IPS-18c (cell line): ENCODE data around the gene CSMD2.

Source experiments
- H3K4me3 ChIP-seq: 2 replicates; pipeline ENCODE4 v1.7.0; 2013; ENCODE audit warnings: low read depth, mild to moderate bottlenecking, low read length, moderate library complexity; ENCODE audit not compliant: insufficient read depth
- H3K9me3 ChIP-seq: one replicate; pipeline ENCODE4 v1.6.1; 2013; ENCODE audit warnings: mild to moderate bottlenecking, low read length, moderate library complexity; ENCODE audit not compliant: control insufficient read depth, insufficient read depth

The CSMD2 gene

DNA sequence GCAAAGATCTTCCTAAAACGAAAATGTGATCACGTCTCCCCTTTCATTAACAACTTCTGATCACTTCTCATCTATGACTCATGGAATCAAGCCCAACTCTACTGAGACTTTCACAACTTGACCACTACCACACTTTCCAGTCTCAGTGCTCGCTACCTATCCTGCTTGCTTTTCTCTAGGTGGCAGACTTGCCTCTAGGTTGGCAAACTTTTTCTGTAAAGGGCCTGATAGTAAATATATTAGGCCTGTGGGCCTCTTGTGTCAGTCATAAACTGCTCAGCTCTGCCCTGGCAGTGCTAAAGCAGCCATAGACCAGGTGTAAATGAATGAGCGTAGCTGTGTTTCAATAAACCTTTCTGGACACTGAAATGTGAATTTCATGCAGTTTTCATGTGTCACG lies 322.7 kb downstream of the CSMD2 start:
- no peaks in the 10 kb centered on the region for H3K9me3 ChIP-seq
- H3K4me3 ChIP-seq = no peak overlapping the region

DNA sequence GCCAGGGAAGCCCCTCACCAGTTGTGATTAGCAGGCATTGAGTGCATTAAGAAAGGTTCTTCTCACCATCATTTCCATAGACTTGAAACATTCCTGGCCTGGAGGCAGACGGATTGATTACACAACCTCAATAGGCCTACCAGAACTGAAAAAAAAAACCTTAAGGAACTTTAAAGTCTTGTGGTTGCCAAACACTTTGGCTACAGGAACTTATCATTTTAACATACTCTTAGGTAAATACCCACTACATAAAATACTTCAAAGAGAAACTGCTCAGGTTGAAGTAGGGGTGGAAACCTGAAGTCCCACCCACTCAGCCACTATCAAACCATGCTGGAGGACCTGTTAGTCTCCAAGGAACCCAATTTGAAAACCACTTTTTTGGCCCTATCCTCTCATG lies 323.5 kb downstream of the CSMD2 start:
- Histone ChIP-seq H3K9me3 (peaks cover 5% of the 10 kb centered on the region), H3K4me3 (no peak overlapping the region)

DNA sequence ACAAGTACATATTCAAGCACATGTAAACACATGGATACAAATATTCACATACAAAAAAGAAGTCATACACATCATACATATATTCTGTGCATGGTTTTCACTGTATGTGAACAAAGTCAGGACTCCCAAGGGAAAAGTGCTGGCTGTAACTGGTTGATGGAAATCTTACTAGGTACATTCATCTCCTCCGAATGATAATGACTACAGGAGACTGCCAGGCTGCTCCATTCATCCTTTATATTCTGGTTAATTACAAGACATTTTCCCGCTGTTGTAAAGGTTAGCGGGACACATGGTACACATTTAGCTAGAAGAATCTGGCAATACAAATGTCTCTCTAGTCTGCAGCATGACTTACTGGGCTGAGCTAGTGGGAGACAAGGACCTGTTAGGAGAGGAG lies 327.4 kb downstream of the CSMD2 start:
- Histone ChIP-seq H3K4me3 (no peak overlapping the region), H3K9me3 (peaks cover 5% of the 10 kb centered on the region)

DNA sequence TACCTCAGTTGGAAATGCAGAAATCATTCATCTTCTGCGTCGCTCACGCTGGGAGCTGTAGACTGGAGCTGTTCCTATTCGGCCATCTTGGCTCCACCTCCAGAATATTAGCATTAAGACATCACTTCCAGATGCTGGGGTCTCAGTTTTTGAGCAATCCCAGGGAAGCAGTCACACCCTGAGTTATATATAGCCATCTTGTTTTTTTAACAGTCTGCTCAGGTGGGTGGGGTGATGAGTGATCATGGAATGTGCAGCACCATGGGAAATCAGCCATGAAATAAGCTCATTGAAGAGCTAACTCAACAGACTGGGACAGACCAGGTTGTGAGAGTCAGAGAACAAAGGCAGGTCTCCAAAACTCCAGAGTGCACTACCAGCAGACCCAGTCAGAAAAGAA lies 328.1 kb downstream of the CSMD2 start:
- H3K4me3 ChIP-seq = no peak overlapping the region
- H3K9me3 ChIP-seq = peaks cover 5% of the 10 kb centered on the region

DNA sequence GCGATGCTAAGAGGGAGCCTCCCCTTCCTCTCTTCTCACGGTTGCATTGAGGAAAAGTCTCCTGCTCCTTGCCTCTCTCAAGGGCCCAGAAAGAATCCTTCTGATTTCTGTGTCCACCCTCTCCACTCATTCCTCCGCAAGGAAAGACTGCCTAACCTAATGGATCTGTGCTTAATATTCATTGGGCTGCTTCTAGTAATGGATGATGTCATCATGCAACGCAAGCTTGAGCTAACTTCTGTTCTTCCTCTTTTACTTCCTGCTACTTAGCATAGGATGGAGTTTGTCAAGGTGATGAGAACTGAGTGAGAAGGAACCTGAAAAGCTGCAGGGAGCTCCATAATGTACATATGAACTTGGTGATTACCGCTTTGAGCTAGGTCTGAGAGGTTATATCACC lies 336.4 kb downstream of the CSMD2 start:
- no peak overlapping the region for H3K4me3 ChIP-seq
- H3K9me3 ChIP-seq = peaks cover 4% of the 10 kb centered on the region

DNA sequence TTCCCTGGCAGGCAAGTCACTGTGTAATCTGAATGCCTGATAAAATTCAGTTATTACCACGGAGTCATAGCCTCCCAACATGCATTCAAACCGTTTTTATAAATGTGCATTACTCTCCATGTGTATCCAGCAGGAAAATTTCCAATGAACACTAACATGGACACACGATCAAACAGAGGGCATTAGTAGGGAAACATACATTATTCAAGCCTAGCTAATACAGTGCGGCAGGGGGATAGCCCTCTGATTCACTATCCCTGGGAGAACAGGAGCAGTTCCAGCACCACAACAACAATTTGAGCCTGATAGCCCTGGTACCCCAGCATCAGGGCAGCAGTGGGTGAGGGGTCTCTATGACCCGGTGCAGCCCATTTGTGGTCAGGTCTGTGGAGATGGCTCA lies 337.0 kb downstream of the CSMD2 start:
- peaks cover 4% of the 10 kb centered on the region for H3K9me3 ChIP-seq
- H3K4me3 ChIP-seq = no peak overlapping the region

DNA sequence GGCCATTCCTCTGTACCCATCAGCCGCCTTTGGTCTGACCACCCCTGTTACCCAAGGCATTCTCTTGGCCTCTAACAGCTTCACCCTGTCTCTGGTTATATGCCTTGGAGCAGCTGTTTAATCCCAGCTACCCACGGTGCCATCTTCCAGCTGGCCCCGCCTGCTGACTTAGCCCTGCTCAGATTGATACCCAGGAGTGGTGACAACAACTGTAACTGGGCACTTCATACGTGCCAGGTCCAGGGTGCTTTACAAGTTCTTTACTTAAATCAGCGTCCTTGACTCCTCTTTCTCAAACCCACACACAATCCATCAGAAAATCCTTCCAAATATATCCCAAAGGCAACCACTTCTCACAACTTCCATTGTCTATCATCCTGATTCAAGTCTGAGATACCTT lies 338.3 kb downstream of the CSMD2 start:
- H3K9me3 ChIP-seq = peaks cover 7% of the 10 kb centered on the region

DNA sequence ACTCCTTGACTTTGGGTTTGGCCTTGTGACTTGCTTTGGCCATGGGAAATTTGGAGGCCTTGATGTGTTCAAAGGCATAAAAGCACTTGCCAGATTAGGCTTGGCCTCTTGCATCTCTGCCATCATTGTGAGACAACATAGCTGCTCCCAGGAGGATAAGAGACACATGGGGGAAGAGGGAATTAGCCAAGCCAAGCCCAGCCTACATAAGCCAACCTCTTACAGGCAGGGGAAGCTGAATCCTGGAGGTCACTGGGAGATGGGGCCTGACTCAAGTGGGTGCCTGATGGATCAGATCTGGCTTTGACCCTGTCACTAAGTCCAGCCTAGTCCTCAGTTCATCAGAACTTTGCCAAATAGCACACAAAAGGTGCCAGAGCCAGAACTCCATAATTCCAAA lies 338.7 kb downstream of the CSMD2 start:
- peaks cover 7% of the 10 kb centered on the region for H3K9me3 ChIP-seq

More for the DNA sequence above, 338.3 kb downstream of the CSMD2 start:
- no peak overlapping the region for H3K4me3 ChIP-seq

DNA sequence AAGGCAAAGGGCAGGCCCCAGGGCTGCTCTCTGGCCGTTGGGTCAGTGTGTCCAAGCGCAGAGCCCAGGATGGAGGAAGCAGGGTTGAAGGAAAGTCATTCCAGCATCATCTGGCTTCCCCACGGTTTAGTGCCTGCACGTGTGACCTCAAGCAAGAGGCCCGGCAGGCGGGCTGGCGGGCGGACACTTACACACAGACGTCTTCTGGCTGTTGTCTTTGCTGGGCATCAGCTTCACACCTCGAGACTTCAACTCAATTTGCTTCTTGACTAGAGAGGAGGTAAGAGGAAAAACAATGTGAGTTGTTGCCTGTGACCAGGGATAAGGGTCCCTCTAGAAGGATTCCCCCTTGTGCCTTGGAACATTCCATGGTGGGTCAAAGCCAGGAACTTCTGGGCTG lies 339.5 kb downstream of the CSMD2 start:
- Histone ChIP-seq H3K9me3 (peaks cover 7% of the 10 kb centered on the region), H3K4me3 (no peak overlapping the region)

More for the DNA sequence above, 338.7 kb downstream of the CSMD2 start:
- no peak overlapping the region for H3K4me3 ChIP-seq

DNA sequence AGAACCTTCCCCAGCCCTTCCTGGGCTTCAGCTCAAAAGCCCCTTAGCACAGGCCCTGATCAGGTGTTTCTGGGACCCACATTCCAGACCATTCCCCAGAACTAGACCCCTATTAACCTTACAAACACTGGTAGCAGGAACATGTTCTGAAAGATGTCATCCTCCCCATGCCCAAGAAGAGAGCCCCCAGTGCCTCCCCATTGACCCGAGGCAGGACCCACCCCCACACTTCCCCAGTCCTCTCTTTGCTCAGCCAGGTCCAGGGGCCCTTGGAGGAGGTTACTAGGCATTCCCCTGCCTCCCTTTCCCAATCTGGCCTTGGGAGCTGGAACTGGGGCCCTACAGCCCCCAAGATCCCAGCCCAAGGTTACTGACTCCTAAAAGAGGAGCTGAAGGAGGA lies 340.1 kb downstream of the CSMD2 start:
- Histone ChIP-seq H3K4me3 (no peak overlapping the region), H3K9me3 (peaks cover 7% of the 10 kb centered on the region)

DNA sequence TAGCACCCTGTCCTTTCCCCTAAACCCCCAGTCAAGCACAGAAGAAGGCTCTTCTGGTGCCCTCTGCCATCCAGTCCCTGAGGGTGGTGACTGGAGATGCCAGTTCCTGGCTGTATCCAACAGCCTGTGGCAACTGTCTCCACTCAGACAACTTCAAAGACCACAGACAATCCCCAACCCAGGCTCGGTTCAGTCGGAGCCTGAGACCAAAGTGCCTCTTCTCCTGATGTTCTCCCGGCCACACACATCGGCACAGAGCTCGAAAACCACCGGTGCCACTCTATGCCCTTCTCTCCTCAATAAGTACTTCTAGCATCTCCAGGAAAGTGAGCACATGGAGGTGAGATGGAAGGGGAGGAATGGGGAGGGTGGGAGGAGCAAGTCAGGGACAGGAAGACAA lies 340.7 kb downstream of the CSMD2 start:
- H3K9me3 ChIP-seq = peaks cover 2% of the 10 kb centered on the region
- H3K4me3 ChIP-seq = no peak overlapping the region

DNA sequence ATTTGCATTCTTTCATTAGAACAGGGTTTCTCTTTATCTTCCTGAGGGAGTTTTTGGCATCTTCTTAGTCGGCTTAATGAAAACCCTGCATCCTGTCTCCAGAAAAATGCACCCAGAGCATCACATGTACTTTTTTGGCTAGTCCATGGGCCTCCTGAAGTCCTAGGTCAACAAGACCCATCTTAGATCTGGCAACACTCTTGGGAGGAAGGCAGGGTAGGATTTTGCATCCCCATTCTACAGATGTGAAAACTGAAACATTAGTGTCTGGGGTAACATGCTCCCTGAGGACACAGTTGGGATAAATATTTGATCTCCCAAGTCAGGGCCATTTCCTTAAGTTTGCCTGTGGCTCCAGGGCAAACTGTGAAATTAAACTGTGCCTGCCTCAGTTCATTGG lies 341.2 kb downstream of the CSMD2 start:
- no peak overlapping the region for H3K4me3 ChIP-seq
- peaks cover 2% of the 10 kb centered on the region for H3K9me3 ChIP-seq

DNA sequence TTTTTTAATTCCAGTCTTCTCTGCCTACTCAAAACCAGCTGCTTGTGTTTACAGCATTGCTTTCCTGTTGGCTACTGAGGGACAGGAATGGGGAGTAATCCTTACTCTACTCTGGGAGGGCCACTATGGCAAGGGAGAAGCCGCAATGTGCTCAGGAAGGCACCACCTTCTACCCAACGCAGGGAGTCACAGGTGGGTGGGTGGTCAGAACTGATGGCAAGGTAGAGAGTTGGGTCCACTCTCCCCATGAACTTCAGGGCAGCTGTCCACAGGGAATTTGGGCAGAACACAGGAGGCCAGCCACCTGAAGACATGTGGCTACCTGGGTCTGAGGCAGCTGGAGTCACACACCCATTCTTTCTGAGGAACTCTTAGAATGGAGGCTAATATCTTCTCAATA lies 341.6 kb downstream of the CSMD2 start:
- peaks cover 2% of the 10 kb centered on the region for H3K9me3 ChIP-seq
- H3K4me3 ChIP-seq = no peak overlapping the region

DNA sequence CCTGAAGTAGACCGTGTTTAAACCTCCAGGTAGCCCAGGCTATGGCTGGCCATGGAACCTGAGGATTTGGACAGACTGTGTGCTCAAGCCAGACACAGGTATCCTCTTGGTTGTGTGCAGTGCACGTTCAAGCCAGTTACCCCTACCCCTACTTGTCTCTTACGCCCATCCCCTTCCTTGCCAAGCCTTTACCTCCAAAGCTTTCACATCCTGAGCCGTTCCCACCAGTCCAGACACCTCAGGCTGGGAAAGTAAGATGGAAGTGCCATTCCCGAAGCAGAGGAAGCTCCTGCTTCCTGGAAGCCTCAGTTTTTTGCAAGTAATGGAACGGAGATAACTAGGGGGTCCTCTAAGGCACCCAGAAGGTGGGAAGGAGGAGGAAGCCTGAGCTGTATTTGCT lies 342.6 kb downstream of the CSMD2 start:
- H3K9me3 ChIP-seq = peaks cover 2% of the 10 kb centered on the region
- H3K4me3 ChIP-seq = no peak overlapping the region

DNA sequence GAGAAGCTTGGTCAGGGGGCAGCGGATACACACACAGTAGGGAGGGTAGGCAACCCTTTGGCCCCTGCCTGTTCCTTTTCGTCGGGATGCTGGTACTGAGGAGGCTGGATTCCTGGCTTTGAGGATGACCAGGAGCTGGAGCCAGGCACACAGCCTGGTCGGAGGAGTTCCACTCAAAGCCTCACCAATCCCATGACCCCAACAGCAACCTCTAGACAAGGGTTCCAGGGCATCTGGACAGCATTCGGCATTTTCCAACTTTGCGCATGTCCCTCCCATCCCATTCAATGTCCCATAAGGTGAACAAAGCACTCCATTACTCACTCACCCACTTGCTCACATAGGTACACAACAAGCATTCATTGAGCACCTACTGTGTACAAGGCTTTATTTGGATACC lies 343.7 kb downstream of the CSMD2 start:
- H3K4me3 ChIP-seq = no peak overlapping the region
- peaks cover 2% of the 10 kb centered on the region for H3K9me3 ChIP-seq

DNA sequence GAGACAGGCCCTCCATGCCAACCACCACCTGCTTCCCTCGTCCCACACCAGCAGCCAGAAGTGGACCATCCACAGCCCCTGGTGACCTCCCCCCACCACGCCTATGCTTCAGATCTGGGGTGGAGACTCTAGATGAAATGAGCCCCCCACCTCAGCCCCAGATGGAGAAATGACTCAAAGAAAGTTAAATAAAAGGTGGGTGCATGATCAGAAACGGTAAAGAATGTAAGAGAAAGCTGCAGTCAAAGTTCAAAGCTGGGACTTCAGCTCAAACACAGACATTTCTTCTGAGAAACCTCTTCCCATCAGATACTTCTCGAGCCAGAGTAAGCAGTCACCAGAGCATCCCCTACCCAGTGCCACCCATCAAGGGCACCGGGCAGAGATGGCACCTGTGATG lies 344.2 kb downstream of the CSMD2 start:
- peaks cover 2% of the 10 kb centered on the region for H3K9me3 ChIP-seq
- no peak overlapping the region for H3K4me3 ChIP-seq

DNA sequence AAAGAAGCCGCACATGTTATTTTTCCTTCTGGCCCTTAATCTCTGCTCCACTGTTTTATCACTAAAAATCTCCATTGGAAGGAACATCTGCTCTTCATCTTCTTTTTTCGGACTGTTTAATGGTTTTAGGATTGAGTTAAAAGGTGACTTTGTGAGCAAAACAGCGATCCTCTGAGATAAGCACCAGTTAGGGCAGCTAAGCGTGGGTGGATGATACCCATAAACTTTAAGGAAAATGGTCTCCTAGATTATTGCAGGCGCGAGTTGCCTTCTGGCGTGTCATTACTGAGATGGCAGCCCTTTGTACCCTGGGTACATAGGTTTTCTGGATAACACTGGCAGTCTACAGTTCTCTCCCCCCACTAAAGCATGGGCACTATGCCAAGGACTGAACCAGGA lies 345.1 kb downstream of the CSMD2 start:
- H3K9me3 ChIP-seq = peaks cover 2% of the 10 kb centered on the region
- no peak overlapping the region for H3K4me3 ChIP-seq

DNA sequence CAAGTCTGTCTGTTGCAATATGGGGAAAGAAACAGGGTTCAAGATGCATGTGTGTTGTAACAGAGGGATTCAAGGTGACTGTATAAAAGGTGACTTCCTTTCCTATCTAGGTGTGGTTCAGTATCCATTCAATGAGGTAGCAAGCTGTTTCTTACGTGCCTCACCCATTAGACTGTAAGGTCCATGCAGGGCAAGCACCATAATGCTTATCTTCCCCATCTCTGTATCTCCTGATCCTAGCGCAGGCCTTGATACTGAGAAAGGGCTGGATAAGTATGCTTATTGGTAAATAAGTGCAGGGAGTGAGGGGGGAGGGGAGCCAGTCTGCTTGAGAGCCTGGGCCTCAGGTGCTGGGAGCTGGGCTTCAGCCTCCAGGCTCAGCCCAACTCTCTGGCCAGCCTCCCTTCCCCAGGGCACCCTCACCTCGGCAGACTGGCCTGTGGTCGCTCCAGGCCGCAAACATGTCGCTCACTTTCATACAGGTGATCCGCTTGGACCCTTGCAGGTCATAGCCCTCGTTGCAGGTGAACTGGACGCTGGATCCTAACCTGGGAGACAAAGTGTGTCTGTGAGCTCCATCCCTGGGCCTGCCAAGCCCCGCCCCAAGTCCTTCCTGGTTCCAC lies 345.6 kb downstream of the CSMD2 start:
- Histone ChIP-seq H3K9me3 (peaks cover 2% of the 10 kb centered on the region), H3K4me3 (no peak overlapping the region)

DNA sequence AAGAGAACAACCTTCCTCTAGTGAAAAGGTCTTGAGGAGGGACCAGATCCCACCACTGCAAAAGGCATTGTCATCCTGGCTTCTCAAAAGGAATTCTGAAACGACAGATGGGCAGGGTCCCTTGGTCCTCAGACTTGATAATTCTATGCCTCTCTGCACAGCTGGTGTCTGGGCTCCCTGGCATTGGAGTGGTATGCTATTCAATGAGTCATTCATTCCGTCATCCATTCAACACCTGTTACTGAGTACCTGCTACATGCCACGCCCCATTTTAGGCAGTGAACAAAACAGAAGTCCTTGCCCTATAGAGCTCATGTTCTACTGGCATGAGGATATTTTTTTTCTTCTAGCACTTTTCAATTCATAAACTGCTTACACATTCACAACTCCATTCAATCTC lies 347.0 kb downstream of the CSMD2 start:
- H3K9me3 ChIP-seq = peaks cover 2% of the 10 kb centered on the region
- H3K4me3 ChIP-seq = no peak overlapping the region
